ENCODE measurements around the gene KRT222. TPM values are rescaled to one million over a fixed set of nuclear protein-coding genes. Genes with fewer than 3 reads are reported as not detected.

Gene KRT222
- total RNA-seq, 4 donors from 2014 or later, result 0.50 to 5.7 (median 2.3) TPM

GRCh38 chr17:40679523-40679907 is 14.5 kb upstream of the KRT222 start:
- 87 to 88% methylated on average over 2 of the region's 2 CpGs for WGBS, 2 donors
- TF ChIP-seq POLR2A (IDR thresholded peaks at IDR 0.05) (no peak), CTCF (IDR thresholded peaks at IDR 0.05) (no peak)
- no peak for DNase-seq
- intact Hi-C loops (cut with DNase I), result no loop called here
- no peaks in the 10 kb centered on the region for H3K27me3 ChIP-seq
- H3K9me3 ChIP-seq, result no peaks in the 10 kb centered on the region
- no peak overlapping the region for H3K27ac ChIP-seq
- H3K36me3 ChIP-seq, result no peaks in the 10 kb centered on the region
- no peaks in the 10 kb centered on the region for H3K4me1 ChIP-seq
- H3K4me3 ChIP-seq (replicated peaks in 1 of 3), result no peak overlapping the region

GRCh38 chr17:40678902-40679522 is 14.0 kb upstream of the KRT222 start:
- TF ChIP-seq CTCF (IDR thresholded peaks at IDR 0.05), result no peak
- TF ChIP-seq POLR2A (IDR thresholded peaks at IDR 0.05), result no peak
- 57 to 65% methylated on average over 4 of the region's 4 CpGs for WGBS, 2 donors
- Histone ChIP-seq H3K9me3 (no peaks in the 10 kb centered on the region), H3K27me3 (no peaks in the 10 kb centered on the region), H3K27ac (no peak overlapping the region), H3K36me3 (no peaks in the 10 kb centered on the region), H3K4me1 (no peaks in the 10 kb centered on the region), H3K4me3 (replicated peaks in 1 of 3) (no peak overlapping the region)
- no peak for DNase-seq
- intact Hi-C loops (cut with DNase I), result no loop called here

GRCh38 chr17:40675905-40676304 is 10.9 kb upstream of the KRT222 start:
- TF ChIP-seq POLR2A (IDR thresholded peaks at IDR 0.05), result no peak
- TF ChIP-seq CTCF (IDR thresholded peaks at IDR 0.05), result no peak
- no peak overlapping the region for H3K27ac ChIP-seq
- intact Hi-C loops (cut with DNase I), result no loop called here
- no peaks in the 10 kb centered on the region for H3K27me3 ChIP-seq
- H3K4me1 ChIP-seq, result no peaks in the 10 kb centered on the region
- no peak overlapping the region for H3K4me3 ChIP-seq (replicated peaks in 1 of 3)
- no peaks in the 10 kb centered on the region for H3K9me3 ChIP-seq
- 92 to 93% methylated on average over 4 of the region's 4 CpGs for WGBS, 2 donors
- no peak for DNase-seq
- H3K36me3 ChIP-seq, result no peaks in the 10 kb centered on the region

GRCh38 chr17:40672654-40673053 is 7.7 kb upstream of the KRT222 start:
- H3K4me1 ChIP-seq, result no peaks in the 10 kb centered on the region
- no peak for DNase-seq
- no peaks in the 10 kb centered on the region for H3K36me3 ChIP-seq
- H3K27me3 ChIP-seq, result no peaks in the 10 kb centered on the region
- 87 to 91% methylated on average over 2 of the region's 2 CpGs for WGBS, 2 donors
- intact Hi-C loops (cut with DNase I), result no loop called here
- TF ChIP-seq POLR2A (IDR thresholded peaks at IDR 0.05) (no peak), CTCF (IDR thresholded peaks at IDR 0.05) (no peak)
- H3K9me3 ChIP-seq, result no peaks in the 10 kb centered on the region
- no peak overlapping the region for H3K27ac ChIP-seq
- H3K4me3 ChIP-seq (replicated peaks in 1 of 3), result no peak overlapping the region

- Histone ChIP-seq H3K36me3 (no peaks in the 10 kb centered on the region), H3K9me3 (no peaks in the 10 kb centered on the region), H3K4me3 (replicated peaks in 1 of 3) (no peak overlapping the region), H3K27me3 (no peaks in the 10 kb centered on the region), H3K27ac (no peak overlapping the region), H3K4me1 (no peaks in the 10 kb centered on the region)
- no peak for DNase-seq
- intact Hi-C loops (cut with DNase I), result no loop called here
- 57 to 66% methylated on average over 4 of the region's 4 CpGs for WGBS, 2 donors
- TF ChIP-seq CTCF (IDR thresholded peaks at IDR 0.05) (no peak), POLR2A (IDR thresholded peaks at IDR 0.05) (no peak)
Observed at GRCh38 chr17:40671282-40671681, 6.3 kb upstream of the KRT222 start.
